OCI-LY1 (cell line): ENCODE data around the gene MINK1.

Source experiments
- H2AFZ ChIP-seq: fragments of 200-600 bp; sonication (generic), shearing (Covaris generic); 2 replicates; pipeline ENCODE4 v1.6.0; 2014; ENCODE audit warnings: antibody characterized with exemption, mild to moderate bottlenecking, low read length
- H3F3A ChIP-seq: fragments of 200-600 bp; sonication (generic), shearing (Covaris generic); 2 replicates; pipeline ENCODE4 v1.6.0; 2014; ENCODE audit warnings: mild to moderate bottlenecking, antibody characterized with exemption, low read length, moderate library complexity; ENCODE audit not compliant: insufficient read depth
- H3K27ac ChIP-seq: fragments of 200-600 bp; sonication (generic); 2 replicates; pipeline ENCODE4 v1.5.1; 2014; ENCODE audit warnings: low read length, mixed run types, mild to moderate bottlenecking, low read depth; ENCODE audit not compliant: poor library complexity, severe bottlenecking
- H3K27me3 ChIP-seq: fragments of 200-600 bp; sonication (generic); 2 replicates; pipeline ENCODE4 v1.6.0; 2014; ENCODE audit warnings: antibody characterized with exemption, mild to moderate bottlenecking, low read length, moderate library complexity; ENCODE audit not compliant: insufficient read depth
- H3K36me3 ChIP-seq: fragments of 200-600 bp; sonication (generic); 2 replicates; pipeline ENCODE4 v1.6.1; 2014; ENCODE audit warnings: mild to moderate bottlenecking, antibody characterized with exemption, low read length, moderate library complexity, mixed read lengths; ENCODE audit not compliant: insufficient read depth
- H3K4me1 ChIP-seq: fragments of 200-600 bp; sonication (generic); 2 replicates; pipeline ENCODE4 v1.5.1; 2014; ENCODE audit warnings: mild to moderate bottlenecking, low read length, moderate library complexity; ENCODE audit not compliant: insufficient read depth, severe bottlenecking
- H3K4me2 ChIP-seq: fragments of 200-600 bp; sonication (generic), shearing (Covaris generic); 2 replicates; pipeline ENCODE4 v1.6.1; 2014; ENCODE audit warnings: low read length
- H3K4me3 ChIP-seq: fragments of 200-600 bp; sonication (generic); 2 replicates; pipeline ENCODE4 v1.5.1; 2014; ENCODE audit warnings: low read length, low read depth, mild to moderate bottlenecking, mixed read lengths; ENCODE audit not compliant: poor library complexity, severe bottlenecking
- H3K79me2 ChIP-seq: fragments of 200-600 bp; shearing (Covaris generic); 2 replicates; pipeline ENCODE4 v1.6.1; 2016; ENCODE audit warnings: mixed run types, low read length, mixed read lengths; ENCODE audit not compliant: insufficient read depth
- H3K9ac ChIP-seq: fragments of 200-600 bp; sonication (generic), shearing (Covaris generic); 2 replicates; pipeline ENCODE4 v1.6.1; 2014; ENCODE audit warnings: mild to moderate bottlenecking, low read length, mixed read lengths
- H3K9me2 ChIP-seq: fragments of 200-600 bp; sonication (generic), shearing (Covaris generic); 2 replicates; pipeline ENCODE4 v1.6.1; 2014; ENCODE audit warnings: low read depth, mild to moderate bottlenecking, low read length, mixed read lengths
- H3K9me3 ChIP-seq: fragments of 200-600 bp; shearing (Covaris generic); 2 replicates; pipeline ENCODE4 v1.6.1; 2014; ENCODE audit warnings: low read length, mixed read lengths
- H4K20me1 ChIP-seq: fragments of 200-600 bp; sonication (generic), shearing (Covaris generic); 2 replicates; pipeline ENCODE4 v1.6.0; 2016; ENCODE audit warnings: mild to moderate bottlenecking, low read length; ENCODE audit not compliant: insufficient read depth
- CTCF ChIP-seq: fragments of 200-600 bp; sonication (generic), shearing (Covaris generic); IDR thresholded peaks from 2 replicates; pipeline ENCODE4 v1.5.1; 2017; ENCODE audit warnings: mild to moderate bottlenecking, antibody characterized with exemption, low read length, moderate library complexity, mixed read lengths
- EZH2 ChIP-seq: fragments of 200-600 bp; sonication (generic), shearing (Covaris generic); IDR thresholded peaks from 2 replicates; pipeline ENCODE4 v1.8.0; 2017; ENCODE audit warnings: borderline replicate concordance, mixed run types, mild to moderate bottlenecking, antibody characterized with exemption, low read length, moderate library complexity, mixed read lengths

The MINK1 gene

GRCh38 chr17:4944554-4945175, 111.5 kb downstream of the MINK1 start:
- H3K9me3 ChIP-seq = no peaks in the 10 kb centered on the region
- H3K36me3 ChIP-seq = peaks cover 72% of the 10 kb centered on the region
- H3K9ac ChIP-seq = peak overlapping the region; percentile 41; the same call in 1 of the 2 replicates
- no peaks in the 10 kb centered on the region for H4K20me1 ChIP-seq
- H3K27ac ChIP-seq = peak overlapping the region; percentile 83
- peaks cover 17% of the 10 kb centered on the region for H3K79me2 ChIP-seq
- TF ChIP-seq CTCF (no peak), EZH2 (no peak)
- peak overlapping the region; percentile 49 for H3K4me2 ChIP-seq
- no peaks in the 10 kb centered on the region for H3K27me3 ChIP-seq
- peak overlapping the region; percentile 84 for H3K4me3 ChIP-seq
- H3K9me2 ChIP-seq = no peaks in the 10 kb centered on the region
- no peak overlapping the region for H2AFZ ChIP-seq
- peaks cover 62% of the 10 kb centered on the region for H3K4me1 ChIP-seq
- peaks cover 18% of the 10 kb centered on the region for H3F3A ChIP-seq

GRCh38 chr17:4945176-4945943, 112.2 kb downstream of the MINK1 start:
- no peaks in the 10 kb centered on the region for H3K9me3 ChIP-seq
- H3K4me3 ChIP-seq = peak overlapping the region; percentile 84
- H3K79me2 ChIP-seq = peaks cover 17% of the 10 kb centered on the region
- H3F3A ChIP-seq = peaks cover 18% of the 10 kb centered on the region
- H3K27me3 ChIP-seq = no peaks in the 10 kb centered on the region
- H3K4me1 ChIP-seq = peaks cover 68% of the 10 kb centered on the region
- peaks cover 72% of the 10 kb centered on the region for H3K36me3 ChIP-seq
- H3K27ac ChIP-seq = peak overlapping the region; percentile 83
- H3K9ac ChIP-seq = peak overlapping the region; percentile 41; the same call in 1 of the 2 replicates
- no peak overlapping the region for H2AFZ ChIP-seq
- no peaks in the 10 kb centered on the region for H4K20me1 ChIP-seq
- no peak for TF ChIP-seq CTCF
- TF ChIP-seq EZH2 = no peak
- no peaks in the 10 kb centered on the region for H3K9me2 ChIP-seq
- peak overlapping the region; percentile 49 for H3K4me2 ChIP-seq

GRCh38 chr17:4945944-4946280, 112.8 kb downstream of the MINK1 start:
- Histone ChIP-seq H3K79me2 (peaks cover 13% of the 10 kb centered on the region), H3K4me3 (peak overlapping the region; percentile 84), H3K36me3 (peaks cover 67% of the 10 kb centered on the region), H3K4me2 (peak overlapping the region; percentile 75), H3K9me2 (no peaks in the 10 kb centered on the region), H3K9me3 (no peaks in the 10 kb centered on the region), H4K20me1 (no peaks in the 10 kb centered on the region), H2AFZ (no peak overlapping the region), H3K27ac (peak overlapping the region; percentile 100), H3F3A (peaks cover 18% of the 10 kb centered on the region), H3K4me1 (peaks cover 73% of the 10 kb centered on the region), H3K9ac (peak overlapping the region; percentile 92), H3K27me3 (no peaks in the 10 kb centered on the region)
- TF ChIP-seq EZH2 = no peak
- no peak for TF ChIP-seq CTCF
